Sigmoid colon (tissue), 7 donors: ENCODE results near the gene RAB26. TPM values are rescaled to one million over a fixed set of nuclear protein-coding genes. Genes with fewer than 3 reads are reported as not detected.

Experiments
- DNase-seq: peaks from one replicate; pipeline ENCODE4 v3.0.0-alpha.2; 2019
- H3K27ac ChIP-seq, 4 donors: fragments of 200-600 bp; sonication (generic); one replicate each; pipeline ENCODE4 v1.5.1; 2016 to 2019; ENCODE audit warnings: mild to moderate bottlenecking in 1 of 4
- H3K27me3 ChIP-seq, 3 donors: fragments of 200-600 bp; sonication (generic); one replicate each; pipeline ENCODE4 v1.5.1; 2019; ENCODE audit warnings: mild to moderate bottlenecking in 1 of 3
- H3K36me3 ChIP-seq, 4 donors: fragments of 200-600 bp; sonication (generic); one replicate each; pipeline ENCODE4 v1.5.1; 2016 to 2019
- H3K4me1 ChIP-seq, 4 donors: fragments of 200-600 bp; sonication (generic); one replicate each; pipeline ENCODE4 v1.5.1; 2017 to 2019
- H3K4me3 ChIP-seq, 4 donors: fragments of 200-600 bp; sonication (generic); one replicate each; pipeline ENCODE4 v1.5.1; 2017 to 2019; ENCODE audit warnings: mild to moderate bottlenecking in 2 of 4, moderate library complexity in 1 of 4
- H3K9me3 ChIP-seq, 4 donors: fragments of 200-600 bp in 3 of 4; sonication (generic) in 3 of 4; one replicate each; pipeline versions ENCODE4 v1.5.1 to v1.6.1; 2013 to 2019
- CTCF ChIP-seq, 4 experiments: fragments of 450-650 bp in 3 of 4; fragments of 200-600 bp in 1 of 4; IDR thresholded peaks; one replicate each; pipeline ENCODE4 v1.5.1; 2016 to 2019; ENCODE audit warnings: antibody characterized with exemption in 4 of 4, mild to moderate bottlenecking in 3 of 4, moderate library complexity in 2 of 4
- EP300 ChIP-seq, 4 donors: sonication (generic); formaldehyde crosslinking; IDR thresholded peaks; one replicate each; pipeline ENCODE4 v1.6.1; 2017; ENCODE audit warnings: antibody characterized with exemption in 4 of 4
- POLR2A ChIP-seq, 2 donors: fragments of 450-650 bp; IDR thresholded peaks; one replicate each; pipeline ENCODE4 v1.6.1; 2016; ENCODE audit warnings: antibody characterized with exemption in 2 of 2, mild to moderate bottlenecking in 2 of 2, moderate library complexity in 2 of 2
- POLR2AphosphoS5 ChIP-seq, 4 donors: sonication (generic); formaldehyde crosslinking; IDR thresholded peaks; one replicate each; pipeline ENCODE4 v1.6.1; 2017; ENCODE audit warnings: antibody characterized with exemption in 4 of 4
- WGBS, 2 donors: extraction: QIAGEN DNeasy Blood & Tissue Kit; methylation state at CpG; one replicate each; pipeline ENCODE4 v1.1.7; 2013; 5-methylcytosine and 5-hydroxymethylcytosine counted together
- intact Hi-C: fragments of 100-400 bp; cut with DNase I; formaldehyde crosslinking; loops from one replicate; pipeline ENCODE4 v1.15.1; 2023
- polyA plus RNA-seq, 3 donors: library from polyadenylated mRNA; stranded (reverse); fragments of 200-250 nt; gene quantifications; one replicate each; pipeline ENCODE4 v1.2.3, GENCODE V29; 2013
- total RNA-seq, 4 donors: library from RNA; depleted of rRNA; stranded (reverse); fragments of >200 nt; gene quantifications; one replicate each; pipeline ENCODE4 v1.1.0, GENCODE V29; 2016
- donor health status: healthy with polysubstance abuse.
- donor health status: Bipolar disorder and iron deficiency.
- donor health status: healthy.

The RAB26 gene
- total and polyA plus RNA-seq, 7 donors, result 0.68 to 18.8 (median 8.5) TPM; not detected in 1

DNA sequence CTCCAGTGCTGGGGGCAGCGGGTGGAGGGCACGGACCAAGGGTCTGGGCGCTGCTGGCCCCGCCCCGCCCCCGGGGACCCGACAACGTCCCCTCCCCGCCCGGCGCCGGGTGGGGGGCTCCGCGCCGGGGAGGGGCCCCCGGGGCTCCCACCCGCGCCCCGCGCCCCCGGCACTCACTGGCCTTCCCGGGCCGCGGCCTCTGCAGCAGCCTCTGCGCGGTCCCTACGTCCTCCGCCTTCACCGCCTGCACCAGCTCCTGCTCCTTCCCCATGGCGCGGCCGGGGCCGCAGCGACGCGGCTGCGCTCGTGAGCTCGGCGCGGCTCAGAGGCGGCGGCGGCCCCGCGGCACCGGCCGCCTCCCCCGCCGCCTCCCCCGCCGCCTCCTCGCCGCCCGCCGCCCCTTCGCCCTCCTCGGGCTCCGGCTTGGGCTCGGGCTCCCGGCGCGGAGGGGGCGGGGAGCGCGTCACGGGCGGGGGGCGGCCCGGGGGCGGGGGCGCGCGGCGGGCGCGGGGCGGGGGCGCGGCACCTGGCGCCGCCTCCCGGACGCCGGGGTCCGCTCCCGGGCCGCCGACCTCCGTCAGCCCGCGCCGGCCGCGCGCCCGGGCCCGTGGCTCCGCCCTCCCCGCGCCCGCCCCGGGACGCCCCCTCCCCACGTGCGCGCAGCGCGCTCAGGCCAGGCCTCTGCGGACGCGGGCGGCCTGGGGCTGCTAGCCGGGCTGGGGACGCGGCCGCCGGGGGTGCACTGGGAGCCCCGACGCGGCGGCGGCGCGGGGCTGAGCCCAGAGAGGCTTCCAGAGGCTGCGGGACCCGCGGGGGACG is 47.9 kb downstream of the RAB26 start, which contains the start of gene CASKIN1:
TSS of gene CASKIN1 (minus strand) at position 444 of the 819 bp plus-strand sequence. CDS start at position 271, 173 bp downstream.
- intact Hi-C loops, result no loop called here
- WGBS, 2 donors, result 1% methylated on average over 129 of the region's 129 CpGs
- TF ChIP-seq POLR2AphosphoS5 (IDR thresholded peaks at IDR 0.05) (no peak), EP300 (IDR thresholded peaks at IDR 0.05) (no peak), POLR2A (IDR thresholded peaks at IDR 0.05) (no peak), CTCF (IDR thresholded peaks at IDR 0.05) (no peak)
- Histone ChIP-seq H3K27ac (no peak within 1 kb of the TSS), H3K36me3 (no peaks in the 10 kb centered on the region), H3K4me3 (peak within 1 kb of the TSS in 3 of 4 donors; percentile 30 to 50 (median 47)), H3K4me1 (peaks cover 0 to 21% (median 18%) of the 10 kb centered on the region in 4 donors), H3K9me3 (no peaks in the 10 kb centered on the region), H3K27me3 (peaks cover 27 to 55% (median 41%) of the 10 kb centered on the region in 3 donors)
- no peak for DNase-seq

DNA sequence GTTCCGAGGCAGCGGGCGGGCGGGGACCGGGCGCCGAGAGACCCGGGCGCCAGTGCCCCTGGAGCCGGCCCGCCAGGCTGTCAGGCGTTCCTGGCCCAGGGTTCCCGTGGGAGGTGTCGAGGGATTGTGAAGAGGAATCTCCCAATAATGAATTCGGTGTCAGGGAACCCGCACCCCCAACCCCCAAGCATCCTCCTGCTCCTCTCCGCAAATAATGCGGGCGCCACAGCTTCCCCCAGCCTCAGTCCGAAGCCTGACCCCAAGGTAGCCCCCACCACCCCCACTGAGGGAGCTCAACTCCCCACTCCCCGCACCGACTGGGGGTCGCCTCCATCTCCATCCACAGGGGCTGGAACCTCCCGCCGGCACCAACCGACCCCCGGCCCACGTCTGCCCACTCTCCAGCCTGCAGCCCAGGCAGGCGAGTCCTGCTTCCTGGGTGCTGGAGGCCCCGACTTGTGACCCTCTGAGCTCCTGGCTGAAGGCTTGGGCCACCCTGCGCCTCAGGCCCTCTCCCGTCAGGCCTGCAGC is 48.6 kb downstream of the RAB26 start:
- intact Hi-C loops, result no loop called here
- peaks cover 0 to 21% (median 18%) of the 10 kb centered on the region in 4 donors for H3K4me1 ChIP-seq
- WGBS, 2 donors, result 24 to 30% methylated on average over 32 of the region's 32 CpGs
- H3K4me3 ChIP-seq, result peak overlapping the region in 3 of 4 donors; percentile 12 to 35 (median 30)
- no peak for DNase-seq
- H3K36me3 ChIP-seq, result no peaks in the 10 kb centered on the region
- TF ChIP-seq POLR2A (IDR thresholded peaks at IDR 0.05), result no peak
- no peak for TF ChIP-seq POLR2AphosphoS5 (IDR thresholded peaks at IDR 0.05)
- TF ChIP-seq CTCF (IDR thresholded peaks at IDR 0.05), result no peak
- no peak for TF ChIP-seq EP300 (IDR thresholded peaks at IDR 0.05)
- no peak overlapping the region for H3K27ac ChIP-seq
- H3K27me3 ChIP-seq, result peaks cover 27 to 55% (median 41%) of the 10 kb centered on the region in 3 donors
- H3K9me3 ChIP-seq, result no peaks in the 10 kb centered on the region

DNA sequence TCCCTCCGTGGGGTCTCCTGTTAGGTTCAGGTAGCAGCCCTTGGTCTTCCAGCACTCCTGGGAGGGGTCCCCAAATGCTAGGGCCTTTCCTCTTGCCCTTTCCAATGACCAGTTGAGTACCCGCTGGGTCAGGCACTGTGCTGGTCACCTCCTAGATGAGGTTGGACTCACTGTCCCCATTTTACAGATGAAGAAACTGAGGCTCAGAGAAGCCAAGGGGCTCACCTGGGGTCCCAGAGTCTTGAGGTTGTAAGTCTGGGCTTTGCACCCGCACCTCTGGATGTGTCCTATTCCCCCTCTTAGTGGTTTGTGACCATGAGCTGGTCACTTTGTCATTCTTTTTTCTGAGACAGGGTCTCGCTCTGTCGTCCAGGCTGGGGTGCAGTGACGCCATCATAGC is 49.3 kb downstream of the RAB26 start:
- Histone ChIP-seq H3K27ac (no peak overlapping the region), H3K9me3 (no peaks in the 10 kb centered on the region), H3K4me1 (peaks cover 0 to 21% (median 18%) of the 10 kb centered on the region in 4 donors), H3K4me3 (no peak overlapping the region), H3K27me3 (peaks cover 27 to 55% (median 41%) of the 10 kb centered on the region in 3 donors), H3K36me3 (no peaks in the 10 kb centered on the region)
- TF ChIP-seq EP300 (IDR thresholded peaks at IDR 0.05), result no peak
- no peak for TF ChIP-seq POLR2A (IDR thresholded peaks at IDR 0.05)
- no peak for TF ChIP-seq CTCF (IDR thresholded peaks at IDR 0.05)
- no peak for TF ChIP-seq POLR2AphosphoS5 (IDR thresholded peaks at IDR 0.05)
- intact Hi-C loops, result no loop called here
- 82 to 85% methylated on average over 6 of the region's 6 CpGs for WGBS, 2 donors
- DNase-seq, result no peak

- peaks cover 27 to 52% (median 41%) of the 10 kb centered on the region in 3 donors for H3K27me3 ChIP-seq
- 55 to 70% methylated on average over 4 of the region's 4 CpGs for WGBS, 2 donors
Observed at GRCh38 chr16:2198283-2198682, 49.9 kb downstream of the RAB26 start.

DNA sequence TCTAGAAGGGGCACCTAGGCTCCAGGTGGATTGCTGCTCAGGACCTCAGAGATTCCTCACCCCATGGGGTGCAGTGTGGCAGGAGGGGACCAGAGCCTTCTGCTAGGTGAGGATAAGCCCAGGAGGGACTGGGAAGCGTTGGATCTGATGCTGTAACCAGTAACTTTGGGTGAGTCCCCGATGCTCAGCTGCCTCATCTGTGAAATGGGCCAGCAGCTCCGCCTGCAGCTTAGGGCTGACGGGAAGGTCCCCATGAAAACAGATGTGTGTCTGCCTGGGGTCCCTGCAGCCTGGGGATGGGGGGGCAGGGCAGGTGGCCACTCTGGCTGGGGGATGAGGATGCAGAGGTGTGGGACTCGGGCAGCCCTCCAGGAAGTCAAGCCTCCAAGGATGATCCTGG is 50.7 kb downstream of the RAB26 start:
- peaks cover 27 to 44% (median 39%) of the 10 kb centered on the region in 3 donors for H3K27me3 ChIP-seq
- H3K9me3 ChIP-seq, result no peaks in the 10 kb centered on the region
- no peak overlapping the region for H3K27ac ChIP-seq
- intact Hi-C loops, result no loop called here
- no peak for TF ChIP-seq POLR2A (IDR thresholded peaks at IDR 0.05)
- no peak for TF ChIP-seq CTCF (IDR thresholded peaks at IDR 0.05)
- TF ChIP-seq EP300 (IDR thresholded peaks at IDR 0.05), result no peak
- TF ChIP-seq POLR2AphosphoS5 (IDR thresholded peaks at IDR 0.05), result no peak
- no peak overlapping the region for H3K4me3 ChIP-seq
- H3K36me3 ChIP-seq, result no peaks in the 10 kb centered on the region
- no peak for DNase-seq
- WGBS, 2 donors, result 69 to 77% methylated on average over 5 of the region's 5 CpGs
- peaks cover 0 to 21% (median 18%) of the 10 kb centered on the region in 4 donors for H3K4me1 ChIP-seq

More at GRCh38 chr16:2198283-2198682, 49.9 kb downstream of the RAB26 start:
- Histone ChIP-seq H3K4me1 (peaks cover 0 to 21% (median 18%) of the 10 kb centered on the region in 4 donors), H3K4me3 (no peak overlapping the region), H3K9me3 (no peaks in the 10 kb centered on the region), H3K27ac (no peak overlapping the region), H3K36me3 (no peaks in the 10 kb centered on the region)
- TF ChIP-seq POLR2AphosphoS5 (IDR thresholded peaks at IDR 0.05), result no peak
- no peak for DNase-seq
- intact Hi-C loops, result no loop called here
